B cell (primary cell): ENCODE measurements around the gene TRUB1. TPM values are rescaled to one million over a fixed set of nuclear protein-coding genes. Genes with fewer than 3 reads are reported as not detected.

Source experiments
- ATAC-seq: fragments of 200-7000 bp; cut with Tn5 transposase; one replicate; pipeline ENCODE4 v1.10.0; 2021; ENCODE audit warnings: low read depth, mild to moderate bottlenecking, moderate number of reproducible peaks, moderate library complexity
- CTCF ChIA-PET: fragments of 350-600 bp; sonication (Branson Sonifier 250); formaldehyde crosslinking; loops from one replicate; lab custom pipeline; 2021; ENCODE audit warnings: antibody characterized with exemption, inconsistent platforms; lab: Charles Lee
- POLR2A ChIA-PET: fragments of 350-600 bp; sonication (Branson Sonifier 250); formaldehyde crosslinking; loops from one replicate; lab custom pipeline; 2021; ENCODE audit warnings: antibody characterized with exemption; lab: Charles Lee
- DNase-seq: peaks from one replicate; pipeline ENCODE4 v3.0.0; 2013
- H2AFZ ChIP-seq: 2 replicates; pipeline ENCODE4 v1.6.1; 2012; ENCODE audit warnings: mild to moderate bottlenecking, low read depth, low read length; ENCODE audit not compliant: insufficient read depth, poor library complexity, severe bottlenecking
- H3K27ac ChIP-seq, 2 donors: 1 replicate in 1 of 2; 2 replicates in 1 of 2; pipeline ENCODE4 v1.5.1; 2012 to 2013; ENCODE audit warnings: low read length in 2 of 2, mild to moderate bottlenecking in 2 of 2, moderate library complexity in 1 of 2
- H3K27me3 ChIP-seq, 4 experiments: fragments of 200-600 bp in 1 of 4; sonication (generic) in 1 of 4; replicated peaks in 1 of 4; 1 replicate in 2 of 4; 2 replicates in 2 of 4; pipeline versions ENCODE4 v1.6.1 to v1.7.0; 2013 to 2016; ENCODE audit warnings: low read length in 3 of 4, mild to moderate bottlenecking in 2 of 4, mixed read lengths in 1 of 4, moderate library complexity in 1 of 4; ENCODE audit not compliant: insufficient read depth in 4 of 4, control insufficient read depth in 3 of 4; ENCODE audit errors: control extremely low read depth in 1 of 4
- H3K36me3 ChIP-seq, 2 experiments: replicated peaks in 1 of 2; 1 replicate in 1 of 2; 2 replicates in 1 of 2; pipeline versions ENCODE4 v1.6.1 to v1.7.1; 2013; ENCODE audit warnings: low read length in 1 of 2; ENCODE audit not compliant: insufficient read depth in 2 of 2, control insufficient read depth in 1 of 2; ENCODE audit errors: control extremely low read depth in 1 of 2, extremely low read depth in 1 of 2
- H3K4me1 ChIP-seq, 2 donors: fragments of 200-600 bp in 1 of 2; sonication (generic) in 1 of 2; 1 replicate in 1 of 2; 2 replicates in 1 of 2; pipeline versions ENCODE4 v1.5.1 to v1.6.1; 2013 to 2017; ENCODE audit warnings: low read length in 2 of 2; ENCODE audit not compliant: control insufficient read depth in 2 of 2, insufficient read depth in 2 of 2
- H3K4me2 ChIP-seq: replicated peaks from 2 replicates; pipeline ENCODE3; 2012; ENCODE audit warnings: mild to moderate bottlenecking, low read depth, low read length; ENCODE audit not compliant: poor library complexity, severe bottlenecking
- H3K4me3 ChIP-seq, 5 experiments: fragments of 200-600 bp in 1 of 5; sonication (generic) in 1 of 5; 1 replicate in 3 of 5; 2 replicates in 2 of 5; pipeline versions ENCODE4 v1.5.1 to v1.7.0; 2011 to 2016; ENCODE audit warnings: low read length in 4 of 5, mild to moderate bottlenecking in 4 of 5, low read depth in 2 of 5, control low read depth in 1 of 5, moderate library complexity in 1 of 5; ENCODE audit not compliant: insufficient read depth in 1 of 5; ENCODE audit errors: control extremely low read depth in 1 of 5, extremely low read depth in 1 of 5
- H3K79me2 ChIP-seq: fragments of 200-600 bp; sonication (generic); one replicate; pipeline ENCODE4 v1.6.0; 2016; ENCODE audit warnings: low read length; ENCODE audit not compliant: control insufficient read depth, insufficient read depth
- H3K9ac ChIP-seq: fragments of 200-600 bp; sonication (generic); 2 replicates; pipeline ENCODE4 v1.6.1; 2017; ENCODE audit warnings: mild to moderate bottlenecking, low read length, moderate library complexity
- H3K9me3 ChIP-seq, 3 donors: one replicate each; pipeline versions ENCODE4 v1.6.1 to v1.7.1; 2013; ENCODE audit warnings: low read length in 2 of 3; ENCODE audit not compliant: control insufficient read depth in 2 of 3, insufficient read depth in 1 of 3; ENCODE audit errors: control extremely low read depth in 1 of 3
- H4K20me1 ChIP-seq: 2 replicates; pipeline ENCODE4 v1.6.0; 2012; ENCODE audit warnings: mild to moderate bottlenecking, low read length; ENCODE audit not compliant: insufficient read depth, control insufficient read depth, poor library complexity, severe bottlenecking
- H3K27ac Mint-ChIP-seq: one replicate; pipeline ENCODE4 v1.8.0; 2021; ENCODE audit warnings: mixed read lengths
- H3K27me3 Mint-ChIP-seq: one replicate; pipeline ENCODE4 v1.8.0; 2021; ENCODE audit warnings: mixed read lengths
- H3K4me1 Mint-ChIP-seq: one replicate; pipeline ENCODE4 v1.8.0; 2021; ENCODE audit warnings: mixed read lengths
- H3K4me3 Mint-ChIP-seq: one replicate; pipeline ENCODE4 v1.8.0; 2021; ENCODE audit warnings: mixed read lengths
- H3K9me3 Mint-ChIP-seq: one replicate; pipeline ENCODE4 v1.8.0; 2022; ENCODE audit warnings: mixed read lengths; ENCODE audit not compliant: insufficient read depth
- EZH2 ChIP-seq: IDR thresholded peaks from 2 replicates; pipeline ENCODE4 v1.6.1; 2012; ENCODE audit warnings: borderline replicate concordance, low read depth, mild to moderate bottlenecking, moderate library complexity, low read length; ENCODE audit not compliant: insufficient read depth, poor library complexity, severe bottlenecking
- WGBS: methylation state at CpG from one replicate; pipeline ENCODE4 v1.1.5; 2013; ENCODE audit warnings: missing lambda C conversion rate; ENCODE audit not compliant: insufficient coverage; 5-methylcytosine and 5-hydroxymethylcytosine counted together
- intact Hi-C: fragments of 100-400 bp; cut with micrococcal nuclease; formaldehyde crosslinking; loops from one replicate; pipeline ENCODE4 v1.10.0; 2022
- polyA plus RNA-seq: library from polyadenylated mRNA; depleted of rRNA; stranded (reverse); fragments of >200 nt; gene quantifications from 2 replicates; pipeline ENCODE4 v1.2.3, GENCODE V29; 2012
- total RNA-seq, 2 donors: library from RNA; stranded (reverse); fragments of 120-200 nt in 1 of 2; gene quantifications; 1 replicate in 1 of 2; 2 replicates in 1 of 2; pipeline versions ENCODE4 v1.2.3 to v1.2.4, GENCODE V29; 2013 to 2022
- TF ChIP-seq, protein P1 (sequence below): fragments of 200-600 bp; IDR thresholded peaks from one replicate; pipeline ENCODE4 v1.8.0; 2022; ENCODE audit warnings: antibody characterized with exemption, mild to moderate bottlenecking

Gene TRUB1
- total and polyA plus RNA-seq, 2 donors (not counting 1 experiment from before 2014, with no cell fraction given): 6.5 to 15.7 TPM

GRCh38 chr10:114974625-114975024 is 36.6 kb downstream of the TRUB1 start:
- CTCF ChIA-PET: interaction anchor here (0.6 to 0.7 kb wide), 2 partner anchors 23 to 1242 kb away, joined by 4 read pairs; no protein-coding TSS in a partner anchor
- TF ChIP-seq, protein P1, sequence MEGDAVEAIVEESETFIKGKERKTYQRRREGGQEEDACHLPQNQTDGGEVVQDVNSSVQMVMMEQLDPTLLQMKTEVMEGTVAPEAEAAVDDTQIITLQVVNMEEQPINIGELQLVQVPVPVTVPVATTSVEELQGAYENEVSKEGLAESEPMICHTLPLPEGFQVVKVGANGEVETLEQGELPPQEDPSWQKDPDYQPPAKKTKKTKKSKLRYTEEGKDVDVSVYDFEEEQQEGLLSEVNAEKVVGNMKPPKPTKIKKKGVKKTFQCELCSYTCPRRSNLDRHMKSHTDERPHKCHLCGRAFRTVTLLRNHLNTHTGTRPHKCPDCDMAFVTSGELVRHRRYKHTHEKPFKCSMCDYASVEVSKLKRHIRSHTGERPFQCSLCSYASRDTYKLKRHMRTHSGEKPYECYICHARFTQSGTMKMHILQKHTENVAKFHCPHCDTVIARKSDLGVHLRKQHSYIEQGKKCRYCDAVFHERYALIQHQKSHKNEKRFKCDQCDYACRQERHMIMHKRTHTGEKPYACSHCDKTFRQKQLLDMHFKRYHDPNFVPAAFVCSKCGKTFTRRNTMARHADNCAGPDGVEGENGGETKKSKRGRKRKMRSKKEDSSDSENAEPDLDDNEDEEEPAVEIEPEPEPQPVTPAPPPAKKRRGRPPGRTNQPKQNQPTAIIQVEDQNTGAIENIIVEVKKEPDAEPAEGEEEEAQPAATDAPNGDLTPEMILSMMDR: no peak
- no peak for TF ChIP-seq EZH2

DNA sequence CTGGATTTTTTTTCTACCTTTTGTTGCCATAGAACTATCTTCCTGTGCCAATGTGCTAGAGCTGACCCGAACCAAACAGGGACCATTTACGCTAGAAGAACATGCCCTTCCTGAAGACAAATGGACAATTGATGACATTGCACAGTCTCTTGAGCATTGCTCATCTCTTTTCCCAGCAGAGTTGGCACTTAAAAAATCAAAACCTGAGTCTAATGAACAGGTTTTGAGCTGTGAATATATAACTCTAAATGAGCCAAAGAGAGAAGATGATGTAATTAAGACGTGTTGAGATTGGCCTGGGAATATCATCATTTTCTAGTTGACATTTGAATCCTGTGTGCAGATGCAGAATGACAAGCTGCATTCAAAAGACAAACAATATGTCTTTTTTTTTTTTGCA is 37.1 kb downstream of the TRUB1 start:
- ChIA-PET CTCF (interaction anchor here (0.6 kb wide), 1 partner anchor 22 kb away, joined by 4 read pairs; no protein-coding TSS in a partner anchor), POLR2A (no interaction called here)
- Histone ChIP-seq H3K4me1 (no peaks in the 10 kb centered on the region), H3K4me2 (no peak overlapping the region), H3K36me3 (peaks cover 0 to 4% of the 10 kb centered on the region in 2 experiments), H3K79me2 (no peaks in the 10 kb centered on the region), H3K27ac (no peak overlapping the region), H3K27me3 (no peaks in the 10 kb centered on the region), H3K9ac (no peak overlapping the region), H2AFZ (no peak overlapping the region), H3K4me3 (no peak overlapping the region), H4K20me1 (no peaks in the 10 kb centered on the region), H3K9me3 (peaks cover 0 to 1% (median 0%) of the 10 kb centered on the region in 3 donors)
- no peak for TF ChIP-seq EZH2
- Mint-ChIP-seq H3K9me3 (no peaks in the 10 kb centered on the region), H3K27me3 (no peaks in the 10 kb centered on the region), H3K4me3 (no peak overlapping the region), H3K27ac (no peak overlapping the region), H3K4me1 (no peaks in the 10 kb centered on the region)
- DNase-seq (no peak), ATAC-seq (no peak)
- WGBS: 100% methylated on average over 3 of the region's 3 CpGs
- intact Hi-C loops: no loop called here

More at GRCh38 chr10:114974625-114975024, 36.6 kb downstream of the TRUB1 start:
- H2AFZ ChIP-seq: no peak overlapping the region
- POLR2A ChIA-PET: no interaction called here
- 100% methylated on average over 2 of the region's 5 CpGs for WGBS
- H3K27me3 ChIP-seq: no peaks in the 10 kb centered on the region
- H3K9ac ChIP-seq: no peak overlapping the region
- H3K4me1 ChIP-seq: no peaks in the 10 kb centered on the region
- no peaks in the 10 kb centered on the region for H3K79me2 ChIP-seq
- ATAC-seq (no peak), DNase-seq (no peak)
- H3K4me2 ChIP-seq: no peak overlapping the region
- no peak overlapping the region for H3K4me3 ChIP-seq
- Mint-ChIP-seq H3K27me3 (no peaks in the 10 kb centered on the region), H3K4me1 (no peaks in the 10 kb centered on the region), H3K27ac (no peak overlapping the region), H3K4me3 (no peak overlapping the region), H3K9me3 (no peaks in the 10 kb centered on the region)
- intact Hi-C loops: no loop called here
- H3K36me3 ChIP-seq: peaks cover 0 to 4% of the 10 kb centered on the region in 2 experiments
- no peaks in the 10 kb centered on the region for H3K9me3 ChIP-seq
- no peaks in the 10 kb centered on the region for H4K20me1 ChIP-seq
- H3K27ac ChIP-seq: no peak overlapping the region
